ENCODE results near the gene PRRC2B.

GRCh38 chr9:131393622-131394463, at the start of gene PRRC2B:
- TF ChIP-seq, protein P1, sequence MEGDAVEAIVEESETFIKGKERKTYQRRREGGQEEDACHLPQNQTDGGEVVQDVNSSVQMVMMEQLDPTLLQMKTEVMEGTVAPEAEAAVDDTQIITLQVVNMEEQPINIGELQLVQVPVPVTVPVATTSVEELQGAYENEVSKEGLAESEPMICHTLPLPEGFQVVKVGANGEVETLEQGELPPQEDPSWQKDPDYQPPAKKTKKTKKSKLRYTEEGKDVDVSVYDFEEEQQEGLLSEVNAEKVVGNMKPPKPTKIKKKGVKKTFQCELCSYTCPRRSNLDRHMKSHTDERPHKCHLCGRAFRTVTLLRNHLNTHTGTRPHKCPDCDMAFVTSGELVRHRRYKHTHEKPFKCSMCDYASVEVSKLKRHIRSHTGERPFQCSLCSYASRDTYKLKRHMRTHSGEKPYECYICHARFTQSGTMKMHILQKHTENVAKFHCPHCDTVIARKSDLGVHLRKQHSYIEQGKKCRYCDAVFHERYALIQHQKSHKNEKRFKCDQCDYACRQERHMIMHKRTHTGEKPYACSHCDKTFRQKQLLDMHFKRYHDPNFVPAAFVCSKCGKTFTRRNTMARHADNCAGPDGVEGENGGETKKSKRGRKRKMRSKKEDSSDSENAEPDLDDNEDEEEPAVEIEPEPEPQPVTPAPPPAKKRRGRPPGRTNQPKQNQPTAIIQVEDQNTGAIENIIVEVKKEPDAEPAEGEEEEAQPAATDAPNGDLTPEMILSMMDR (IDR thresholded peaks at IDR 0.05; ENCODE audit: poor library complexity): peak; percentile 64
- no peak for TF ChIP-seq EZH2 (IDR thresholded peaks at IDR 0.05; ENCODE audit: borderline replicate concordance)
